Neutrophil (primary cell): ENCODE measurements around the gene PHEX.

Source experiments
- H3K27ac ChIP-seq: fragments of 200-600 bp; sonication (generic); 2 replicates; pipeline ENCODE4 v1.5.1; 2016; ENCODE audit warnings: mild to moderate bottlenecking, moderate library complexity
- H3K27me3 ChIP-seq: fragments of 200-600 bp; sonication (generic); 2 replicates; pipeline ENCODE4 v1.6.0; 2016; ENCODE audit warnings: mild to moderate bottlenecking
- H3K36me3 ChIP-seq: fragments of 200-600 bp; sonication (generic); 2 replicates; pipeline ENCODE4 v1.5.1; 2017
- H3K4me1 ChIP-seq, 2 experiments: fragments of 200-600 bp in 1 of 2; sonication (generic) in 1 of 2; 1 replicate in 1 of 2; 2 replicates in 1 of 2; pipeline versions ENCODE4 v1.5.1 to v1.6.1; 2013 to 2016; ENCODE audit warnings: low read depth in 1 of 2, low read length in 1 of 2, mild to moderate bottlenecking in 1 of 2, moderate library complexity in 1 of 2; ENCODE audit not compliant: control insufficient read depth in 1 of 2, insufficient read depth in 1 of 2
- H3K4me3 ChIP-seq, 2 experiments: fragments of 200-600 bp in 1 of 2; sonication (generic) in 1 of 2; 1 replicate in 1 of 2; 2 replicates in 1 of 2; pipeline ENCODE4 v1.5.1; 2013 to 2016; ENCODE audit warnings: low read depth in 1 of 2, low read length in 1 of 2, mild to moderate bottlenecking in 1 of 2, moderate library complexity in 1 of 2
- H3K9me3 ChIP-seq: fragments of 200-600 bp; sonication (generic); 2 replicates; pipeline ENCODE4 v1.5.1; 2016
- TF ChIP-seq, protein P1 (sequence below): fragments of 200-600 bp; sonication (generic); IDR thresholded peaks from 2 replicates; pipeline ENCODE4 v1.5.1; 2016; ENCODE audit warnings: antibody characterized with exemption

The PHEX gene

GRCh38 chrX:21993265-21993664 lies 38.9 kb upstream of the PHEX start:
- peaks cover 91 to 97% of the 10 kb centered on the region in 2 experiments for H3K4me1 ChIP-seq
- H3K27ac ChIP-seq = peak overlapping the region; percentile 98
- H3K27me3 ChIP-seq = no peaks in the 10 kb centered on the region
- peak overlapping the region; percentile 12 to 18 for H3K4me3 ChIP-seq
- no peaks in the 10 kb centered on the region for H3K9me3 ChIP-seq
- no peaks in the 10 kb centered on the region for H3K36me3 ChIP-seq
- TF ChIP-seq, protein P1, sequence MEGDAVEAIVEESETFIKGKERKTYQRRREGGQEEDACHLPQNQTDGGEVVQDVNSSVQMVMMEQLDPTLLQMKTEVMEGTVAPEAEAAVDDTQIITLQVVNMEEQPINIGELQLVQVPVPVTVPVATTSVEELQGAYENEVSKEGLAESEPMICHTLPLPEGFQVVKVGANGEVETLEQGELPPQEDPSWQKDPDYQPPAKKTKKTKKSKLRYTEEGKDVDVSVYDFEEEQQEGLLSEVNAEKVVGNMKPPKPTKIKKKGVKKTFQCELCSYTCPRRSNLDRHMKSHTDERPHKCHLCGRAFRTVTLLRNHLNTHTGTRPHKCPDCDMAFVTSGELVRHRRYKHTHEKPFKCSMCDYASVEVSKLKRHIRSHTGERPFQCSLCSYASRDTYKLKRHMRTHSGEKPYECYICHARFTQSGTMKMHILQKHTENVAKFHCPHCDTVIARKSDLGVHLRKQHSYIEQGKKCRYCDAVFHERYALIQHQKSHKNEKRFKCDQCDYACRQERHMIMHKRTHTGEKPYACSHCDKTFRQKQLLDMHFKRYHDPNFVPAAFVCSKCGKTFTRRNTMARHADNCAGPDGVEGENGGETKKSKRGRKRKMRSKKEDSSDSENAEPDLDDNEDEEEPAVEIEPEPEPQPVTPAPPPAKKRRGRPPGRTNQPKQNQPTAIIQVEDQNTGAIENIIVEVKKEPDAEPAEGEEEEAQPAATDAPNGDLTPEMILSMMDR = no peak

- no peaks in the 10 kb centered on the region for H3K36me3 ChIP-seq
- no peak overlapping the region for H3K4me3 ChIP-seq
- H3K9me3 ChIP-seq = no peaks in the 10 kb centered on the region
- peaks cover 63 to 70% of the 10 kb centered on the region in 2 experiments for H3K4me1 ChIP-seq
- H3K27me3 ChIP-seq = no peaks in the 10 kb centered on the region
- H3K27ac ChIP-seq = peak overlapping the region; percentile 95
- TF ChIP-seq, protein P1 = no peak
Observed at GRCh38 chrX:21996872-21997455, 35.2 kb upstream of the PHEX start.

GRCh38 chrX:21998037-21998436 lies 34.1 kb upstream of the PHEX start:
- no peaks in the 10 kb centered on the region for H3K27me3 ChIP-seq
- no peak overlapping the region for H3K4me3 ChIP-seq
- TF ChIP-seq, protein P1 = no peak
- no peaks in the 10 kb centered on the region for H3K36me3 ChIP-seq
- peaks cover 52 to 59% of the 10 kb centered on the region in 2 experiments for H3K4me1 ChIP-seq
- H3K9me3 ChIP-seq = no peaks in the 10 kb centered on the region
- peak overlapping the region; percentile 95 for H3K27ac ChIP-seq

DNA sequence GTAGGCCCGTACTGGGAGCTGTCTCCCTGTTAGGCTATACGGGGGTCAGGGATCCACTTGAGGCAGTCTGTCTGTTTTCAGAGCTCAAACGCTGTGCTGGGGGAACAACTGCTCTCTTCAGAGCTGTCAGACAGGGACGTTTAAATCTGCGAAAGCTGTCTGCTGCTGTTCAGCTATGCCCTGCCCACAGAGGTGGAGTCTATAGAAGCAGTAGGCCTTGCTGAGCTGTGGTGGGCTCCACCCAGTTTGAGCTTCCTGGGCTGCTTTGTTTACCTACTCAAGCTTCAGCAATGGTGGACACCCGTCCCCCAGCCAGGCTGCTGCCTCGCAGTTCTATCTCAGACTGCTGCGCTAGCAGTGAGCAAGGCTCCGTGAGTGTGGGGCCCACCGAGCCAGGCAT lies 27.3 kb upstream of the PHEX start:
- no peaks in the 10 kb centered on the region for H3K36me3 ChIP-seq
- no peaks in the 10 kb centered on the region for H3K27me3 ChIP-seq
- no peaks in the 10 kb centered on the region for H3K4me1 ChIP-seq
- H3K27ac ChIP-seq = no peak overlapping the region
- H3K9me3 ChIP-seq = no peaks in the 10 kb centered on the region
- no peak overlapping the region for H3K4me3 ChIP-seq
- TF ChIP-seq, protein P1 = no peak

DNA sequence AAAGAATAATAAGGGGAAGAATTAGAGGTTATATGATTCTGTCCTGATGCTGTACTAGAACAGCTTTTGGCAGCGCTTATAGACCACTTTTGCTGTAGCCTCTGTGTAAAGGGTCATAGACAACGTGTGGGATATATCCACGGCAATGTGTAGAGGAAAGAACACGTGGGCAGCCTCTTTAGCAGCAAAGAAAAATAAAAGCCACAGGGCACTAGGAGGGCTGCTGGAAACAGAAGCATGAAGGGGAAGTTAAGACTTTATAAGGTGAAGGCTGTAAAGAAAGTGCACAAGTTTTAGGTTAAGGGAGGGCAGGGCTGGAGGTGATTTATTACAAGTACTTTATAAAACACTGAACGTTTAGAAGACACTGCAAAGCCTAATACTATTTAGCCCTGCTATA lies 20.1 kb upstream of the PHEX start:
- Histone ChIP-seq H3K27me3 (no peaks in the 10 kb centered on the region), H3K36me3 (no peaks in the 10 kb centered on the region), H3K9me3 (no peaks in the 10 kb centered on the region), H3K4me1 (no peaks in the 10 kb centered on the region), H3K4me3 (no peak overlapping the region), H3K27ac (peak overlapping the region; percentile 15)
- TF ChIP-seq, protein P1 = no peak
